Stomach smooth muscle (tissue), 2 donors: ENCODE data around the gene ITPR1.

Experiments used
- H3K27ac ChIP-seq: one replicate; pipeline ENCODE4 v1.7.0; 2013; ENCODE audit warnings: mild to moderate bottlenecking, low read length, inconsistent platforms
- H3K27me3 ChIP-seq, 2 donors: one replicate each; pipeline ENCODE4 v1.7.0; 2013; ENCODE audit warnings: low read length in 2 of 2; ENCODE audit not compliant: insufficient read depth in 2 of 2, control insufficient read depth in 1 of 2
- H3K36me3 ChIP-seq, 2 donors: one replicate each; pipeline ENCODE4 v1.7.0; 2013; ENCODE audit warnings: low read length in 2 of 2; ENCODE audit not compliant: control insufficient read depth in 2 of 2, insufficient read depth in 2 of 2
- H3K4me1 ChIP-seq: one replicate; pipeline ENCODE4 v1.7.0; 2013; ENCODE audit warnings: low read length; ENCODE audit not compliant: control insufficient read depth, insufficient read depth
- H3K4me3 ChIP-seq, 2 donors: one replicate each; pipeline ENCODE4 v1.7.0; 2013; ENCODE audit warnings: low read length in 2 of 2
- H3K9ac ChIP-seq, 2 donors: one replicate each; pipeline ENCODE4 v1.7.0; 2013; ENCODE audit warnings: low read length in 2 of 2, mild to moderate bottlenecking in 1 of 2
- H3K9me3 ChIP-seq, 2 donors: one replicate each; pipeline ENCODE4 v1.7.0; 2013; ENCODE audit warnings: low read length in 2 of 2; ENCODE audit not compliant: control insufficient read depth in 2 of 2
- donor health status: healthy.
- donor health status: Pancreatic carcinoma.

The ITPR1 gene

DNA sequence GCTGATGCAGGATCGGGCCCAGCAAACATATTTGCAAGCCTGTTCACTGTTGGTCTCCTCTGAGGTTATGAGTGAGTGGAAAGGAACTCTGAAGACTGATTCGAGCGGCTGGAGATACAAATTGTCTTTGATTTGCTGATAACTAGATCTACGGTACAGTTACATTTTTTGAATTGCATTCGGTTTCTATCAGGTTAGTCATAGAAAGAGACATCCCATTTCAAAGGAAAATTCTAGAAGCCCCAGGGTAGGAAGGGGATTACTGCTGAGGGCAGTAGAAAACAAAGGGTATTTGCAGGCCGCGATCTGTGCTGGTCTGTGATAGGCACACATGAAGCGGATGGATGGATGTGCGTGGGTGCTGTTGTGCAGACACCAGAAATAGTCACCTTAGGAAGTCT is 228.4 kb downstream of the ITPR1 start:
- Histone ChIP-seq H3K9ac (peak overlapping the region; percentile 30 to 57), H3K4me1 (peaks cover 27% of the 10 kb centered on the region), H3K27ac (peak overlapping the region; percentile 18), H3K4me3 (no peak overlapping the region), H3K9me3 (no peaks in the 10 kb centered on the region), H3K27me3 (no peaks in the 10 kb centered on the region), H3K36me3 (peaks cover 0 to 7% of the 10 kb centered on the region in 2 donors)

DNA sequence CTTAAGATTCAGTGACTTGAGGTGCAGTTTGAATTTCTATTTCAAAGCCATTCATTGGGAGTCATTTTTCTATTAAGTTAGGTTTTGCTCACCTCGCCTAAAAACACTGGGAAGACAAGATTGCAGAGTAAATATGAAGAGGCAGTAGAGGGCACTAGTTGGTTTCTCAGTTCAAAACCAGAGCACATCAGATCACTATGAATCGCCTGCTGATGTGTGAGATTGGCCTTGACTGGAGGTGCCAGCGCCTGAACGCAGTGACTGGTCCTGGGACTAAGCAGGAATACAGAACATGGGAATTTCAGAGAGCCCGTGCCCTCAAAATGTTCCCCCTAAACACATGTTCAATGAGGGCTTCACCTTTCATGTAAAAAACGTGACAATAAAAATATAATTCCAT is 229.0 kb downstream of the ITPR1 start:
- Histone ChIP-seq H3K27ac (peak overlapping the region; percentile 18), H3K4me3 (no peak overlapping the region), H3K9me3 (no peaks in the 10 kb centered on the region), H3K27me3 (no peaks in the 10 kb centered on the region), H3K36me3 (peaks cover 0 to 7% of the 10 kb centered on the region in 2 donors), H3K9ac (peak overlapping the region in 1 of 2 donors; percentile 57), H3K4me1 (peaks cover 27% of the 10 kb centered on the region)

DNA sequence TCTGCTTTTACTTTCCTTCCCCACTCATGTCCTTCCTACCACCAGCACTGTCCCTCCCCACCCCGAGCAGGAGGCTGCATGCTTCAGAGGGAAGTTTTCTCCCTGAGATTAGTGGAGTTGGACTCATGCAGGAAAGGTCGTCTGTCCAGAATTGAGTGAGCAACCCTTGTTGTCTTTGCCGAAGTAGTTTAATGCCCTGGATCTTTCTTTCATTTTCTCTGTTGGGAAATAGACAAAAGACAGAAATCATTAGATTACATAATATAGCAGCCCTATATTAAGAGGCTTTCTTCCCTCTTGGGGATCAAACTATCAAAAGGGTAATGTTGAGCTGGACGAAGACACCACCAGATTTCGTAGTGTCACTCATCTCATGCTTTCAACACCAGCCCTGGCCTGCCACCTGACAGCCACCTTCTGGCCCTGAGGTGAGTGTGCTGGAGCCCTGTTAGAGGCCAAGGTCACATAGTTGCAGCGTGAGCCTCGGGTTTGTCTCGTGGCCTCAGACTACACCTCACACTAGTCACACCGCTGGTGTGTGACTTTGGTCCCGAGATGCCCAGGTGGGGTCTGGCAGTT is 231.0 kb downstream of the ITPR1 start:
- H3K4me1 ChIP-seq: peaks cover 21% of the 10 kb centered on the region

DNA sequence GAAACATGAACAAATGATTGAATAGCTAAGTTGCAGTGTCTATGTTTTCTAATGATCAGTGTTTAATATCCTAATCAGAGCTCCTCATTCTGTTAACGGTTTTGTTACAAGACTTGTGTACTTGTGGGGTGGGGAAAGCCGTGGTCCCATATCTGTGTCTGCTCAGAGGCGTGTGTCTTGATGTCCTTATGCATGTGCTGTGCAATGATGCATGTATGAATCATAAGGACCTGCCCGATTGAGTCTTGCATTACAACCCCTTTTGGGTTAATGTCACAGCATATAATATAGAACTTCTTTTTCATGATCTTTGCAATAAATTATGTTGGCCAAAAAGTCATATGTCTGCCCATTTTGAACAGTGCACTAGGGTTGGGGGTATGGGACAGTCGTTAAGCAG is 233.4 kb downstream of the ITPR1 start:
- Histone ChIP-seq H3K9me3 (no peaks in the 10 kb centered on the region), H3K27ac (no peak overlapping the region), H3K27me3 (no peaks in the 10 kb centered on the region), H3K4me3 (no peak overlapping the region), H3K4me1 (peaks cover 5% of the 10 kb centered on the region), H3K36me3 (peaks cover 3 to 15% of the 10 kb centered on the region in 2 donors), H3K9ac (no peak overlapping the region)

More for the DNA sequence above, 231.0 kb downstream of the ITPR1 start:
- Histone ChIP-seq H3K27me3 (no peaks in the 10 kb centered on the region), H3K36me3 (peaks cover 3 to 10% of the 10 kb centered on the region in 2 donors), H3K9ac (no peak overlapping the region), H3K9me3 (no peaks in the 10 kb centered on the region), H3K27ac (no peak overlapping the region), H3K4me3 (no peak overlapping the region)

DNA sequence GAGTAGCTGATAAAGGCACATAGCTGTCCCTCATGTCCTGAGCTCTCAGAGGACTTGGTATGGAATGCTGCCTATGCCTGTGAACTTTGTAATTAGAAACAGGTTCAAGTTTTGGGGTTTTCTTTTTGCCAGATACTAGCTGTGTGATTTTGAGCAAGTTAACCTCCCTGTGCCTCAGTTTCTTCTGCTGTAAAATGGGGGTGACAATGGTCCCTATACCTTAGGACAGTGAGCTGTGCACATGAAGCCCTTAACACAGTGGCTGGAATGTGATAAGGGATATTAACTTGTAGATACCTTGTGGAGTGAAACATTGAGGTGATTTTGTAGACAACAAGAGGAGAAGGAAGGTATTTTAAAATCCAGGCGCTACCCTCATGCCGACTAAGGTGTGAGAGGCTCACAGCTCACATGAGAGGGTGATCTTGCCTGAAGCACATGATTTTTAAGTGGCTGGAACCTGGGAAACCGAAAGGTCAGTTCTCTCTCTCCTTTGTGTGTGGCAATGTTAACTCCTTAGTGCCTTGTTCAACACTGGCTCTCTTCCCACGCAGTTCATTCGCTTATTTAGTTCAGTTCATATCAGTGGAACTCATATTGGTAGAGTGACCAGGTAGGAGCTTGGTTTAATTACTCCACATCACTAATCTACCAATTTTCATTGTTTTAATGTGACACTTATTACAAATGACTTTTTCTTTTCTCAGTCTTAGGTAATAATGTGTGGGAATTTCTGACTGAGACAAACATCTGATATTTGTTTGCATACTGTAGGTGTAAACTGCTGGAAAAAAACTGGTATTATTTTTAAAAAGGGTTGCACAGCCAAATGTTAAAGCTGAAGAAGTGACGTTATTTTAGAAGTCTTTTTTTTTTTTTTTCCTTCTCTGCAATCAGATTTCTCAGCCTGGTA is 236.2 kb downstream of the ITPR1 start:
- H3K27me3 ChIP-seq: no peaks in the 10 kb centered on the region
- H3K36me3 ChIP-seq: peaks cover 3 to 15% of the 10 kb centered on the region in 2 donors
- no peak overlapping the region for H3K27ac ChIP-seq
- no peaks in the 10 kb centered on the region for H3K4me1 ChIP-seq
- H3K9ac ChIP-seq: no peak overlapping the region
- no peaks in the 10 kb centered on the region for H3K9me3 ChIP-seq
- H3K4me3 ChIP-seq: no peak overlapping the region

DNA sequence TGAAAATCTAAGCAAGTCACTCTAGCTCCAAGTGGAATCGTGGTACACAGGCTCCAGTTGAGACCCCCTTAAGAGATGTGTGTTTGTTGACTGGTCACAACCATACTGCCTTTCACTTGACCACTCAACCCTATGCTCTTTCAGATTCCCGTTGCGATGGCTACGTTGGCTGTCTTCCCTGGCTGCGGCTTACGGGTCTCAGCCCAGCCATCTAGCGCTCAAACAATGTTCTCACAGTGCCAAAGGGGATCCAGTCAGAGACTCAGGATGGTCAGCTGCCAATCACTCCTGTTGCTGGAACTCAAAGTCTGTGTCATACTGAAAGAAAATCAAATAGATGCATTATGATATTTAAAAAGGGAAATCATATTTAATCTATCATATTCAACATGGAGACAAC is 237.6 kb downstream of the ITPR1 start:
- Histone ChIP-seq H3K27me3 (no peaks in the 10 kb centered on the region), H3K36me3 (peaks cover 3 to 13% of the 10 kb centered on the region in 2 donors), H3K27ac (no peak overlapping the region), H3K9ac (no peak overlapping the region), H3K4me1 (no peaks in the 10 kb centered on the region), H3K9me3 (no peaks in the 10 kb centered on the region), H3K4me3 (no peak overlapping the region)

DNA sequence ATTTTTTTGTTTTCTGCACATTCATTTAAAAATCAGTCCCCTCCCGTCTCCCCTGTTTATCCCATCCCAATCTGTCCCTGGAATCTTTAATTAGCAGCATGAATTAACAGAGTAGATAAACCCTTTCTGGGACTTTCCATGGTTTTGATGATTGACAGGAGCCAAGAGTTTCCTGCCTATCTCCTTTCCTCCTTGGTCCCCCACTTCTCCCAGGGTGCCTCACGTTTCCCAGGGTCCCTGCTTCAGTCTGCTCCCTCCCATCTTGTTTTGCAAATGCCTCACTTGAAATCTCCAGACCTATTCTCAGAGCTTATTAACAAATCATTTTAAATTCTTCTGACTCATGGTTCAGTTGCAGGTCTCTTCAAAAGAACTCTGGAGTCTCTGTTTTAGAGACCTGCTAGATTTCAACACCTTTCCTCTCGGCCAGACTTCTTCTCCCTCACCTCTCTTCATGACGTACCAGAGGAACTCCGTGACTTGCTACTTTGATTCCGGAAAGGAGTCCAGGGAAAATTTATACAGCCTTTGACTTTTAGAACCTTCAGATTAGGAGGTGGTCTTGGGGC is 238.5 kb downstream of the ITPR1 start:
- Histone ChIP-seq H3K27ac (no peak overlapping the region), H3K4me3 (no peak overlapping the region), H3K9me3 (no peaks in the 10 kb centered on the region), H3K9ac (no peak overlapping the region), H3K27me3 (no peaks in the 10 kb centered on the region), H3K4me1 (no peaks in the 10 kb centered on the region), H3K36me3 (peaks cover 3 to 18% of the 10 kb centered on the region in 2 donors)

DNA sequence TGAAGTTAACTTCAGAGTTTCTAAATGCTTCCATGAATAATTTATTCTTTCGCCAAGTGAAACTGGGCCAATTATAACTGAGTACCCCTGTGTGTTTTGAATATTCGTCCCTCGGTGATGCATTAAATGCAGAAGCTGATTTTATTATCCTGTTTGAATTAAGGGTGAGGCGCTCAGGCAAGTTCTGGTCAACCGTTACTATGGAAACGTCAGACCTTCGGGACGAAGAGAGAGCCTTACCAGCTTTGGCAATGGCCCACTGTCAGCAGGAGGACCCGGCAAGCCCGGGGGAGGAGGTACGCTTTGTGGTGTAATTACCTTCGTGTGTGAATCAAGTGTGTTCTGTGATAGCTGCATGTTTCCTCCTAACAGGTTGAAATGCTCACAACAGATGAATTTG is 239.8 kb downstream of the ITPR1 start:
- Histone ChIP-seq H3K9me3 (no peaks in the 10 kb centered on the region), H3K36me3 (peaks cover 2 to 19% of the 10 kb centered on the region in 2 donors), H3K27ac (no peak overlapping the region), H3K27me3 (no peaks in the 10 kb centered on the region), H3K9ac (no peak overlapping the region), H3K4me1 (no peaks in the 10 kb centered on the region), H3K4me3 (no peak overlapping the region)

DNA sequence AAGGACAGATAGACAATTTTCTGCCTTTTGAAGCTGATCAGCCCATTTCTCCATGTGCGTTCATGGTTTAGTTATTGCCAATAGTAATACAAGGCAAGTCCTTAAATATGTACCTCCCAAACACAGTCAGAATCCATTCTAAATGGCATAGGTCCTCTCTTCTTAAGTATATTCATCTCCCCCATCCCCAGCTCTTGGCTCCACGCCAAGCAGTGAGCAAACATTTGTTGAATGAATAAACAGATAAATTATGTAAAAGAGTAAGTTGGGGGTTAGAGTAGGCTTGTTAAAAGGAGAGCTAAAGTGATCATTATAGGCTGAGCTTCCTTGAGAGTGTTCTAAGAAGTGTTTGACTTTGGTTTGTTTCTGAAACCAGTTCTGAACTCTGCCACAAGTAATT is 241.3 kb downstream of the ITPR1 start:
- no peak overlapping the region for H3K9ac ChIP-seq
- no peak overlapping the region for H3K27ac ChIP-seq
- H3K27me3 ChIP-seq: no peaks in the 10 kb centered on the region
- no peak overlapping the region for H3K4me3 ChIP-seq
- H3K9me3 ChIP-seq: no peaks in the 10 kb centered on the region
- H3K36me3 ChIP-seq: peaks cover 0 to 14% of the 10 kb centered on the region in 2 donors
- peaks cover 3% of the 10 kb centered on the region for H3K4me1 ChIP-seq

DNA sequence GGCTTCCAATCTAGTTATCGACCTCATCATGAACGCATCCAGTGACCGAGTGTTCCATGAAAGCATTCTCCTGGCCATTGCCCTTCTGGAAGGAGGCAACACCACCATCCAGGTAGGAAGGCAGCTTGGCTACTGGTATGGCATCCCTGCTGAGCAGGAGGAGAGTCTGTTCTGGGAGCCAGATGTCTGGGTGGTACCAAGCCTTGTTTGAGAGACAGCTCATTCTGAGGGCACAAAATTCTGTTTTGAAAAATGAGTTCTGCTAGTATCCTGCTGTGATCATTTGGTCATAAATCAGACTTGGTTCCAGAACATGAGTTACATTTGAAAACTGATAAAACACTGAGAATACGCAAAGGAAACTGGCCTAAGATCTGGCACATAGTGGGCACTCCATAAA is 242.1 kb downstream of the ITPR1 start:
- H3K27ac ChIP-seq: no peak overlapping the region
- no peaks in the 10 kb centered on the region for H3K9me3 ChIP-seq
- peaks cover 0 to 14% of the 10 kb centered on the region in 2 donors for H3K36me3 ChIP-seq
- peaks cover 3% of the 10 kb centered on the region for H3K4me1 ChIP-seq
- H3K4me3 ChIP-seq: no peak overlapping the region
- no peaks in the 10 kb centered on the region for H3K27me3 ChIP-seq
- H3K9ac ChIP-seq: no peak overlapping the region
